Left ventricle myocardium inferior (tissue), 1 donor: ENCODE data around the gene MYO18B. TPM values are rescaled to one million over a fixed set of nuclear protein-coding genes. Genes with fewer than 3 reads are reported as not detected.

Source experiments
- DNase-seq: peaks from one replicate; pipeline ENCODE4 v3.0.0-alpha.2; 2020
- H3K27ac ChIP-seq: fragments of 200-600 bp; replicated peaks from 2 replicates; pipeline ENCODE4 v1.8.0; 2021
- H3K27me3 ChIP-seq: fragments of 200-600 bp; 2 replicates; pipeline ENCODE4 v1.8.0; 2021; ENCODE audit warnings: low read depth
- H3K36me3 ChIP-seq: fragments of 200-600 bp; 2 replicates; pipeline ENCODE4 v1.8.0; 2021
- H3K4me1 ChIP-seq: fragments of 200-600 bp; 2 replicates; pipeline ENCODE4 v1.8.0; 2021
- H3K4me3 ChIP-seq: fragments of 200-600 bp; 2 replicates; pipeline ENCODE4 v1.8.0; 2021; ENCODE audit warnings: mild to moderate bottlenecking, moderate library complexity
- H3K9me3 ChIP-seq: fragments of 200-600 bp; replicated peaks from 2 replicates; pipeline ENCODE4 v1.8.0; 2021
- CTCF ChIP-seq: fragments of 200-600 bp; IDR thresholded peaks from 2 replicates; pipeline ENCODE4 v1.8.0; 2021; ENCODE audit warnings: antibody characterized with exemption, mild to moderate bottlenecking, borderline replicate concordance
- intact Hi-C: fragments of 100-400 bp; cut with micrococcal nuclease; formaldehyde crosslinking; loops from one replicate; pipeline ENCODE4 v1.11.0; 2022
- total RNA-seq: library from RNA; stranded (reverse); fragmentation: NEBNext Ultra II Directional; extraction: Animal tissue kit (Norgen Biotek cat#: 25700); gene quantifications from one replicate; pipeline ENCODE4 v1.2.1, GENCODE V29; 2021
- donor health status: DM: no; HTN: yes; CAD: no; lungs with severe emphysema.

Gene MYO18B
- total RNA-seq, 1 donor from 2014 or later, result 163 TPM

GRCh38 chr22:25955323-25955722 is 213.3 kb downstream of the MYO18B start:
- H3K27ac ChIP-seq, result no peak overlapping the region
- no peak overlapping the region for H3K4me3 ChIP-seq
- no peak for DNase-seq
- H3K9me3 ChIP-seq, result no peaks in the 10 kb centered on the region
- H3K36me3 ChIP-seq, result peaks cover 72% of the 10 kb centered on the region
- TF ChIP-seq CTCF, result no peak
- peaks cover 3% of the 10 kb centered on the region for H3K27me3 ChIP-seq
- H3K4me1 ChIP-seq, result no peaks in the 10 kb centered on the region
- intact Hi-C loops, result no loop called here

GRCh38 chr22:25956801-25957200 is 214.8 kb downstream of the MYO18B start:
- H3K27ac ChIP-seq, result no peak overlapping the region
- H3K4me1 ChIP-seq, result no peaks in the 10 kb centered on the region
- H3K36me3 ChIP-seq, result peaks cover 65% of the 10 kb centered on the region
- no peak for DNase-seq
- no peaks in the 10 kb centered on the region for H3K27me3 ChIP-seq
- no peaks in the 10 kb centered on the region for H3K9me3 ChIP-seq
- intact Hi-C loops, result no loop called here
- no peak overlapping the region for H3K4me3 ChIP-seq
- no peak for TF ChIP-seq CTCF

- H3K36me3 ChIP-seq, result peaks cover 45% of the 10 kb centered on the region
- TF ChIP-seq CTCF, result no peak
- intact Hi-C loops, result no loop called here
- H3K4me3 ChIP-seq, result no peak overlapping the region
- H3K27ac ChIP-seq, result no peak overlapping the region
- H3K27me3 ChIP-seq, result no peaks in the 10 kb centered on the region
- peaks cover under 1% of the 10 kb centered on the region for H3K4me1 ChIP-seq
- no peaks in the 10 kb centered on the region for H3K9me3 ChIP-seq
- no peak for DNase-seq
Observed at GRCh38 chr22:25959818-25960774, 218.1 kb downstream of the MYO18B start.

- H3K36me3 ChIP-seq, result peaks cover 32% of the 10 kb centered on the region
- TF ChIP-seq CTCF, result no peak
- intact Hi-C loops, result no loop called here
Observed at GRCh38 chr22:25961699-25962098, 219.7 kb downstream of the MYO18B start.

DNA sequence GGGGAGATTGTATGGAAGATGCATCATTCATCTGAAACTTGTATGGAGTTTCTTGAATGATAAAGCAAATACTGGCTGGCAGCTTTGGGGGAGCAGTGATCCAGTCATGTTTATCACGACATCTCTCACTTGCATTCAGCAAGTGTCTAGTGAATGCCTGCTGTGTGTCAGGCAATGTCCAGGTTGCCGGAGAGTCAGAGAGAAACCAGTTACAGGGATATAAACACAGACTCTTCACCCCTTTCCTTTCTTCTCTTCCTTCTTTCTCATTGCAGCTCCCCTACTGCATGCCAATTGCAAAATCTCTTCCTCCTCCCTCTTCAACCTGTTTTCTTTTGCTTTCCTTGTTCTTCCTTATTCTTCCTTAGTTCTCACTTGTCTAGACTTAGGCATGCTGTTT is 220.7 kb downstream of the MYO18B start:
- Histone ChIP-seq H3K9me3 (no peaks in the 10 kb centered on the region), H3K27ac (no peak overlapping the region), H3K27me3 (no peaks in the 10 kb centered on the region), H3K4me1 (peaks cover 14% of the 10 kb centered on the region), H3K36me3 (peaks cover 24% of the 10 kb centered on the region), H3K4me3 (no peak overlapping the region)
- intact Hi-C loops, result no loop called here
- TF ChIP-seq CTCF, result no peak
- no peak for DNase-seq

More at GRCh38 chr22:25961699-25962098, 219.7 kb downstream of the MYO18B start:
- H3K4me3 ChIP-seq, result no peak overlapping the region
- DNase-seq, result no peak
- H3K9me3 ChIP-seq, result no peaks in the 10 kb centered on the region
- H3K27ac ChIP-seq, result no peak overlapping the region
- H3K4me1 ChIP-seq, result peaks cover 14% of the 10 kb centered on the region
- no peaks in the 10 kb centered on the region for H3K27me3 ChIP-seq
